H9 (cell line): Measurements from ENCODE around the gene DIAPH2. TPM values are rescaled to one million over a fixed set of nuclear protein-coding genes. Genes with fewer than 3 reads are reported as not detected.

Experiments used
- DNase-seq: peaks from one replicate; pipeline ENCODE4 v3.0.0-alpha.2; 2017
- H2AFZ ChIP-seq: one replicate; pipeline ENCODE4 v1.6.1; 2013; ENCODE audit warnings: mild to moderate bottlenecking, low read length, control low read depth, moderate library complexity
- H2AK5ac ChIP-seq: 2 replicates; pipeline ENCODE4 v1.6.1; 2013; ENCODE audit warnings: low read length, control low read depth, mixed read lengths; ENCODE audit not compliant: insufficient read length
- H2BK120ac ChIP-seq: one replicate; pipeline ENCODE4 v1.6.1; 2013; ENCODE audit warnings: low read depth, mild to moderate bottlenecking, low read length, control low read depth, inconsistent platforms; ENCODE audit not compliant: poor library complexity, severe bottlenecking
- H2BK12ac ChIP-seq: 2 replicates; pipeline ENCODE4 v1.6.1; 2013; ENCODE audit warnings: low read length, control low read depth, mixed read lengths, low read depth; ENCODE audit not compliant: insufficient read length
- H2BK15ac ChIP-seq: 2 replicates; pipeline ENCODE4 v1.6.1; 2013; ENCODE audit warnings: low read depth, low read length, control low read depth
- H2BK20ac ChIP-seq: one replicate; pipeline ENCODE4 v1.6.1; 2013; ENCODE audit warnings: low read depth, mild to moderate bottlenecking, low read length, control low read depth, inconsistent platforms; ENCODE audit not compliant: poor library complexity, severe bottlenecking
- H2BK5ac ChIP-seq: 2 replicates; pipeline ENCODE4 v1.6.1; 2013; ENCODE audit warnings: low read length, control low read depth, mixed read lengths; ENCODE audit not compliant: insufficient read length
- H3K14ac ChIP-seq: 2 replicates; pipeline ENCODE4 v1.6.1; 2013; ENCODE audit warnings: low read length, control low read depth; ENCODE audit not compliant: insufficient read depth
- H3K18ac ChIP-seq: 2 replicates; pipeline ENCODE4 v1.6.1; 2013; ENCODE audit warnings: low read depth, mild to moderate bottlenecking, mixed read lengths, low read length, control low read depth; ENCODE audit not compliant: insufficient read length
- H3K23ac ChIP-seq: 2 replicates; pipeline ENCODE4 v1.6.1; 2013; ENCODE audit warnings: low read length, control low read depth, mixed read lengths, low read depth; ENCODE audit not compliant: insufficient read length
- H3K23me2 ChIP-seq: 2 replicates; pipeline ENCODE4 v1.6.1; 2013; ENCODE audit warnings: low read depth, mild to moderate bottlenecking, mixed read lengths, low read length, control low read depth; ENCODE audit not compliant: insufficient read length, poor library complexity, severe bottlenecking
- H3K27ac ChIP-seq: 2 replicates; pipeline ENCODE4 v1.5.1; 2013; ENCODE audit warnings: low read length, control low read depth, mixed read lengths, low read depth; ENCODE audit not compliant: insufficient read length
- H3K27me3 ChIP-seq: 2 replicates; pipeline ENCODE4 v1.6.1; 2013; ENCODE audit warnings: low read length, control low read depth, inconsistent platforms; ENCODE audit not compliant: insufficient read depth
- H3K4ac ChIP-seq: 2 replicates; pipeline ENCODE4 v1.6.1; 2013; ENCODE audit warnings: low read depth, mild to moderate bottlenecking, control low read depth, inconsistent platforms, low read length, moderate library complexity
- H3K4me1 ChIP-seq: 2 replicates; pipeline ENCODE4 v1.6.1; 2013; ENCODE audit warnings: low read length, control low read depth, inconsistent platforms; ENCODE audit not compliant: insufficient read depth
- H3K4me2 ChIP-seq: 2 replicates; pipeline ENCODE4 v1.6.1; 2013; ENCODE audit warnings: low read length, control low read depth, mixed read lengths; ENCODE audit not compliant: insufficient read length, insufficient read depth
- H3K56ac ChIP-seq: 2 replicates; pipeline ENCODE4 v1.6.1; 2013; ENCODE audit warnings: low read depth, mild to moderate bottlenecking, mixed read lengths, low read length, control low read depth; ENCODE audit not compliant: insufficient read length
- H3K79me1 ChIP-seq: 2 replicates; pipeline ENCODE4 v1.6.1; 2013; ENCODE audit warnings: low read depth, mild to moderate bottlenecking, moderate library complexity, low read length, control low read depth, inconsistent platforms; ENCODE audit not compliant: insufficient read depth, poor library complexity, severe bottlenecking
- H3K79me2 ChIP-seq: 2 replicates; pipeline ENCODE4 v1.6.1; 2013; ENCODE audit warnings: low read length, control low read depth, inconsistent platforms; ENCODE audit not compliant: insufficient read depth
- H3K9ac ChIP-seq: 2 replicates; pipeline ENCODE4 v1.6.1; 2013; ENCODE audit warnings: low read length, control low read depth, mixed read lengths; ENCODE audit not compliant: insufficient read length; ENCODE audit errors: extremely low read depth
- H3K9me3 ChIP-seq: one replicate; pipeline ENCODE4 v1.6.1; 2013; ENCODE audit warnings: low read depth, low read length, inconsistent platforms; ENCODE audit not compliant: control insufficient read depth
- H3T11ph ChIP-seq: one replicate; pipeline ENCODE4 v1.6.1; 2013; ENCODE audit warnings: mild to moderate bottlenecking, low read length, control low read depth, inconsistent platforms
- H4K20me1 ChIP-seq: one replicate; pipeline ENCODE4 v1.6.1; 2013; ENCODE audit not compliant: control insufficient read depth, insufficient read length, insufficient read depth
- H4K5ac ChIP-seq: 2 replicates; pipeline ENCODE4 v1.6.1; 2013; ENCODE audit warnings: low read depth, mild to moderate bottlenecking, mixed read lengths, low read length, control low read depth; ENCODE audit not compliant: insufficient read length
- H4K8ac ChIP-seq: replicated peaks from 2 replicates; pipeline ENCODE4 v1.6.1; 2013; ENCODE audit warnings: low read length, control low read depth, mixed read lengths, low read depth; ENCODE audit not compliant: insufficient read length
- H4K91ac ChIP-seq: 2 replicates; pipeline ENCODE4 v1.6.1; 2013; ENCODE audit warnings: low read depth, mild to moderate bottlenecking, moderate library complexity, mixed read lengths, low read length, control low read depth; ENCODE audit not compliant: insufficient read length
- H3K27ac Mint-ChIP-seq, 3 experiments: 2 replicates in 2 of 3; 3 replicates in 1 of 3; pipeline ENCODE4 v1.8.0; 2020 to 2021; ENCODE audit warnings: mixed read lengths in 3 of 3, mild to moderate bottlenecking in 1 of 3, moderate library complexity in 1 of 3
- H3K27me3 Mint-ChIP-seq: 2 replicates; pipeline ENCODE4 v1.8.0; 2021; ENCODE audit warnings: low read depth, mild to moderate bottlenecking, moderate library complexity, mixed read lengths
- H3K36me3 Mint-ChIP-seq, 3 experiments: 2 replicates in 2 of 3; 3 replicates in 1 of 3; pipeline ENCODE4 v1.8.0; 2020 to 2021; ENCODE audit warnings: low read depth in 3 of 3, mixed read lengths in 3 of 3; ENCODE audit not compliant: insufficient read depth in 1 of 3
- H3K4me1 Mint-ChIP-seq, 2 experiments: 2 replicates each; pipeline ENCODE4 v1.8.0; 2020; ENCODE audit warnings: mixed read lengths in 2 of 2
- H3K4me3 Mint-ChIP-seq, 2 experiments: 2 replicates in 1 of 2; 3 replicates in 1 of 2; pipeline ENCODE4 v1.8.0; 2020 to 2021; ENCODE audit warnings: mild to moderate bottlenecking in 2 of 2, mixed read lengths in 2 of 2, moderate library complexity in 1 of 2
- H3K9me3 Mint-ChIP-seq, 2 experiments: 2 replicates in 1 of 2; 3 replicates in 1 of 2; pipeline ENCODE4 v1.8.0; 2020; ENCODE audit warnings: mild to moderate bottlenecking in 2 of 2, mixed read lengths in 2 of 2, moderate library complexity in 1 of 2
- total RNA-seq: library from RNA; stranded (reverse); gene quantifications from 2 replicates; pipeline ENCODE4 v1.2.1, GENCODE V29; 2021
- TF ChIP-seq, protein P1 (sequence below): fragments of 200-600 bp; sonication (generic); conservative IDR thresholded peaks from 3 replicates; pipeline ENCODE4 v1.8.0; 2021; ENCODE audit warnings: antibody characterized with exemption, mild to moderate bottlenecking

Gene DIAPH2
- total RNA-seq, 1 experiment from 2014 or later: 45.4 TPM

DNA sequence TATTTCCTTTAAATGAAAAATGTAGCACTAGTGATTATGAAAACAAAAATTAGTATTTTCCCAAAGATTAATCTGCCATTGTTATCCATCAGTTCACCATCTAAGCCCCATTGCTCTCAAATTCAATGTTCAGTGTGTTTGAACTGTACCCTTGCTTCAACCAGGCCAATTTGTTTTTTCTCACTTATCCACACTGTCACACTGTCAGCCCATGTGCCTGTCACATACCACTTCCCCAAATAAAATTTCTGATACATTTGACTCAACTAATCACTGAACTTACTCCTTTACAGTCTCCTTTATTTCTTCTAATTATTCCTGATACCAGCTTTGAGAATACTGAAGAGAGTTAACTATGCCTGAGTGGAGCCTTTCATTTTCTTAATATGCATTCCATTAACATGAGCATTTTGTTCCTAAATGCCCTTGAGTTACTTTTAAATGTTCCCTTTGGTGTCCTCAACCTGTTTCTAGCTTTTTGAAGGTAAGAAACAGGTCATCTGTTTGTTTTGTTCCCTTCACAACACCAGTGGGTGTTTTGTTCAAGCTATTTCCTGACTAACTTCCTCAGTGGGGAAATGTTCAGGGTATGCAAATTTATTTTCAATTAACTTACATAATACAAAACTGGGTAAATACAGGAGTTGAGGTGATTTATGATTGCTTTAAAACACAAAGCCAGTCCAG lies 316.2 kb downstream of the DIAPH2 start:
- Histone ChIP-seq H3K23ac (no peak overlapping the region), H2BK20ac (no peak overlapping the region), H3T11ph (no peak overlapping the region), H3K4me1 (no peaks in the 10 kb centered on the region), H3K79me1 (no peaks in the 10 kb centered on the region), H2BK12ac (no peak overlapping the region), H2BK5ac (no peak overlapping the region), H3K27ac (no peak overlapping the region), H4K8ac (no peak overlapping the region), H2BK120ac (no peak overlapping the region), H2AK5ac (no peak overlapping the region), H3K4me2 (no peak overlapping the region), H2BK15ac (no peak overlapping the region), H3K79me2 (no peaks in the 10 kb centered on the region), H2AFZ (no peak overlapping the region), H4K20me1 (no peaks in the 10 kb centered on the region), H4K5ac (no peak overlapping the region), H4K91ac (no peak overlapping the region), H3K56ac (no peak overlapping the region), H3K18ac (no peak overlapping the region), H3K9ac (no peak overlapping the region), H3K9me3 (no peaks in the 10 kb centered on the region), H3K27me3 (no peaks in the 10 kb centered on the region), H3K23me2 (no peaks in the 10 kb centered on the region), H3K4ac (no peak overlapping the region), H3K14ac (no peak overlapping the region)
- peaks cover 8 to 21% (median 13%) of the 10 kb centered on the region in 3 experiments for H3K36me3 Mint-ChIP-seq
- H3K27me3 Mint-ChIP-seq: no peaks in the 10 kb centered on the region
- TF ChIP-seq, protein P1, sequence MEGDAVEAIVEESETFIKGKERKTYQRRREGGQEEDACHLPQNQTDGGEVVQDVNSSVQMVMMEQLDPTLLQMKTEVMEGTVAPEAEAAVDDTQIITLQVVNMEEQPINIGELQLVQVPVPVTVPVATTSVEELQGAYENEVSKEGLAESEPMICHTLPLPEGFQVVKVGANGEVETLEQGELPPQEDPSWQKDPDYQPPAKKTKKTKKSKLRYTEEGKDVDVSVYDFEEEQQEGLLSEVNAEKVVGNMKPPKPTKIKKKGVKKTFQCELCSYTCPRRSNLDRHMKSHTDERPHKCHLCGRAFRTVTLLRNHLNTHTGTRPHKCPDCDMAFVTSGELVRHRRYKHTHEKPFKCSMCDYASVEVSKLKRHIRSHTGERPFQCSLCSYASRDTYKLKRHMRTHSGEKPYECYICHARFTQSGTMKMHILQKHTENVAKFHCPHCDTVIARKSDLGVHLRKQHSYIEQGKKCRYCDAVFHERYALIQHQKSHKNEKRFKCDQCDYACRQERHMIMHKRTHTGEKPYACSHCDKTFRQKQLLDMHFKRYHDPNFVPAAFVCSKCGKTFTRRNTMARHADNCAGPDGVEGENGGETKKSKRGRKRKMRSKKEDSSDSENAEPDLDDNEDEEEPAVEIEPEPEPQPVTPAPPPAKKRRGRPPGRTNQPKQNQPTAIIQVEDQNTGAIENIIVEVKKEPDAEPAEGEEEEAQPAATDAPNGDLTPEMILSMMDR: no peak
- H3K4me3 Mint-ChIP-seq: no peak overlapping the region
- H3K9me3 Mint-ChIP-seq: peaks cover 12 to 14% of the 10 kb centered on the region in 2 experiments
- 0 out of 7 replicates have a peak overlapping the region, but pooled peaks of 1 of the 3 experiments have one; percentile 6 for H3K27ac Mint-ChIP-seq
- no peak for DNase-seq
- H3K4me1 Mint-ChIP-seq: 0 out of 4 replicates have a peak, but pooled peaks cover 0 to 2% of the 10 kb centered on the region in 2 experiments
